ENCODE measurements around the gene ANGEL1.

Gene ANGEL1

GRCh38 chr14:76761960-76762410 is 50.7 kb downstream of the ANGEL1 start:
- Histone ChIP-seq H3K4me1 (ENCODE audit: insufficient read depth, low read length) (no peaks in the 10 kb centered on the region), H3K27ac (ENCODE audit: low read length) (no peak overlapping the region), H3K4me3 (ENCODE audit: low read depth in 1 of 2, low read length in 2 of 2) (no peak overlapping the region), H3K9ac (ENCODE audit: low read depth, low read length) (no peak overlapping the region), H3K27me3 (ENCODE audit: insufficient read depth, low read length, poor library complexity) (peaks cover 10% of the 10 kb centered on the region), H4K20me1 (ENCODE audit: insufficient read depth, low read length) (no peaks in the 10 kb centered on the region), H2AFZ (ENCODE audit: low read depth, low read length) (no peak overlapping the region), H3K4me2 (ENCODE audit: insufficient read depth, low read length) (no peak overlapping the region), H3K79me2 (ENCODE audit: insufficient read depth, low read length) (no peaks in the 10 kb centered on the region), H3K9me3 (ENCODE audit: insufficient read depth, low read length, severe bottlenecking) (no peaks in the 10 kb centered on the region), H3K36me3 (ENCODE audit: insufficient read depth, low read length) (no peaks in the 10 kb centered on the region)
- no peak for ATAC-seq (ENCODE audit: insufficient read depth, low read depth)
- no peak for DNase-seq
- TF ChIP-seq CTCF (IDR thresholded peaks at IDR 0.05; ENCODE audit: borderline replicate concordance, extremely low read depth, low read length, poor library complexity, severe bottlenecking) (no peak), EZH2 (IDR thresholded peaks at IDR 0.05; ENCODE audit: borderline replicate concordance, low read depth, low read length, severe bottlenecking) (no peak)

- no peak within 1 kb of the TSS for H3K4me2 ChIP-seq (ENCODE audit: insufficient read depth, low read length)
- H3K27ac ChIP-seq (ENCODE audit: low read length) = no peak within 1 kb of the TSS
- H2AFZ ChIP-seq (ENCODE audit: low read depth, low read length) = no peak within 1 kb of the TSS
- no peak within 1 kb of the TSS for H3K9ac ChIP-seq (ENCODE audit: low read depth, low read length)
- no peak for DNase-seq
- H3K36me3 ChIP-seq (ENCODE audit: insufficient read depth, low read length) = no peaks in the 10 kb centered on the region
- no peak for ATAC-seq (ENCODE audit: insufficient read depth, low read depth)
- H3K27me3 ChIP-seq (ENCODE audit: insufficient read depth, low read length, poor library complexity) = peaks cover 10% of the 10 kb centered on the region
- H3K4me3 ChIP-seq (ENCODE audit: low read depth in 1 of 2, low read length in 2 of 2) = no peak within 1 kb of the TSS
- H3K4me1 ChIP-seq (ENCODE audit: insufficient read depth, low read length) = no peaks in the 10 kb centered on the region
- no peaks in the 10 kb centered on the region for H3K79me2 ChIP-seq (ENCODE audit: insufficient read depth, low read length)
- TF ChIP-seq EZH2 (IDR thresholded peaks at IDR 0.05; ENCODE audit: borderline replicate concordance, low read depth, low read length, severe bottlenecking) = no peak
- no peak for TF ChIP-seq CTCF (IDR thresholded peaks at IDR 0.05; ENCODE audit: borderline replicate concordance, extremely low read depth, low read length, poor library complexity, severe bottlenecking)
- no peaks in the 10 kb centered on the region for H4K20me1 ChIP-seq (ENCODE audit: insufficient read depth, low read length)
- no peaks in the 10 kb centered on the region for H3K9me3 ChIP-seq (ENCODE audit: insufficient read depth, low read length, severe bottlenecking)
Measured at GRCh38 chr14:76761136-76761959, 51.3 kb downstream of the ANGEL1 start, which contains the start of gene VASH1. Gene VASH1 (plus strand): TSS chr14:76761468. CDS start chr14:76762822, 1,354 bp downstream.

GRCh38 chr14:76760331-76761135 is 52.1 kb downstream of the ANGEL1 start:
- H3K4me2 ChIP-seq (ENCODE audit: insufficient read depth, low read length) = no peak overlapping the region
- H3K9ac ChIP-seq (ENCODE audit: low read depth, low read length) = no peak overlapping the region
- TF ChIP-seq EZH2 (IDR thresholded peaks at IDR 0.05; ENCODE audit: borderline replicate concordance, low read depth, low read length, severe bottlenecking) (no peak), CTCF (IDR thresholded peaks at IDR 0.05; ENCODE audit: borderline replicate concordance, extremely low read depth, low read length, poor library complexity, severe bottlenecking) (no peak)
- H2AFZ ChIP-seq (ENCODE audit: low read depth, low read length) = no peak overlapping the region
- no peaks in the 10 kb centered on the region for H3K36me3 ChIP-seq (ENCODE audit: insufficient read depth, low read length)
- DNase-seq = no peak
- H3K27ac ChIP-seq (ENCODE audit: low read length) = no peak overlapping the region
- peaks cover 10% of the 10 kb centered on the region for H3K27me3 ChIP-seq (ENCODE audit: insufficient read depth, low read length, poor library complexity)
- H4K20me1 ChIP-seq (ENCODE audit: insufficient read depth, low read length) = no peaks in the 10 kb centered on the region
- no peaks in the 10 kb centered on the region for H3K4me1 ChIP-seq (ENCODE audit: insufficient read depth, low read length)
- no peak for ATAC-seq (ENCODE audit: insufficient read depth, low read depth)
- H3K9me3 ChIP-seq (ENCODE audit: insufficient read depth, low read length, severe bottlenecking) = no peaks in the 10 kb centered on the region
- H3K79me2 ChIP-seq (ENCODE audit: insufficient read depth, low read length) = no peaks in the 10 kb centered on the region
- no peak overlapping the region for H3K4me3 ChIP-seq (ENCODE audit: low read depth in 1 of 2, low read length in 2 of 2)

Data from DND-41 (cell line).